ENCODE data around the gene USP9Y.

Gene USP9Y

DNA sequence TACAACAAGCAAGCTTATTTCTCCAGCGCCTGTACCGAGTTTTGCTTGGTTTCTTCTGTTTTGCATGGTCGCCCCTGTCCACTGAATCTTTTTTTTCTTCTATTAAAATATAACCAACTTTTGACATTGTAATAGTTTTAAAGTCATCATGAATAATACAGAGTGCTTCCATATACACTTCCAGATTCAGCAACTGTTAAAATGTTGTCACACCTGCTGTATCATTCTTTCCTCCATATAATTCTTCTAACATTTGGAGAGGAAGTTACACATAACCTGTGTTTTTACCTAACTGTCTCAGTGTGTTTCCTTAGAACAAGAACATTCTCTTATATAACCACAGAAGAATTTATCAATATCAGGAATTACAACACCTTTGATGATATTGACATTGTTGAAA lies 83.5 kb downstream of the USP9Y start:
- no peak for DNase-seq (ENCODE audit: low read depth in 2 of 2)

DNA sequence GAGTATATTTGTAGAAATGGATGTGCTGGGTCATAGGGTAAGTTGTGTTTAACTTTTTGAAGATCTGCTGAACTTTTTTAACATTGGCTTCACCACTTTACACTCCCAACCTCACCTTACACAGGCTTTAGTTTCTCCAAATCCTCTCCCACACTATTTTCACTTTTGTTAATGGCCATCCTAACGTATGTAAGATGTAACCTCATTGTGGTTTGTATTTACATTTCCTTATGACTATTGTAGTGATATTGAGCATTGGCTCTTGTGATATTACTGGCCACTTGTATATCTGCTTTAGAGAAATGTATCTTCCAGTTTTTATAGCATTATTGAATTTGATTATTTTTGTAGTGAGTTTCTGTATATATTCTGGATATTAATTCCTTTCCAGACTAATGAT lies 93.0 kb downstream of the USP9Y start:
- no peak for DNase-seq (ENCODE audit: low read depth in 2 of 2)

DNA sequence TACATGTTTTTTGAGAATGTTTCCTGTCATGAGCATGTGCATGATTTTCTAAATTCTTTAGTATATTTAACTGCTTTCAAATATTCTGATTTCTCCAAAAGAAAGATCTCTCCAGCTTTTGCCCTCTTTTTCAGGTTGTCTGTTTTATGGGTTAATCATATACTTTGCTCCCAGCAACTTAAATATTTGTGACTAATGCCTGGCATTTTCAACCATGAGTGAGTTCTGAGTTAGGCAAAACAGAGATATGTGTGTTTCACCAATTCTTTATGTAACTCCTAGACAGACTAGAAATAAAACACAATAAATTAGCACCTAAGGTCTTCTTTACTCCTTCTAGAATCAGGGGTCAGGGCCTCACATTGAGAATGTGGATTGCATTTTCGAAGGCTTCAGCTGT lies 107.0 kb downstream of the USP9Y start:
- no peak for DNase-seq (ENCODE audit: low read depth in 2 of 2)

DNA sequence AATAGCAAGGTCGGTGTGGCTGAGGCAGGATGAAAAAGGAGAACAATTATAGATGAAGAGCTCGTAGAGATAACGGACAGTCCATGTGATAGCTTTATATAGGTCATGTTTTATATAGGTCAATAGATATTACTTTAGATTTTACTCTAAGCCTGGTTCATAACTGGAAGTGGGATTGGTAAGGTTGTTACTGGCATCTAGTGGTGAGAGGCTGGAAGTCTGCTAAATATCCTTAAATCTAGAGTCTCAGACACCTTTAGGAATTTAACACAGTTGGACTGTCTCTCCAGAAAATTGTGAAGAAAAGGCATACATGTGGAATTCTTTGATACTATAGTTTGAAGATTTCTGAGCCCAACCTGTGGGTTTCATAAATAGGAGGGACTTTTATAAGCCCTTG lies 108.0 kb downstream of the USP9Y start:
- DNase-seq (ENCODE audit: low read depth in 2 of 2), result no peak

DNA sequence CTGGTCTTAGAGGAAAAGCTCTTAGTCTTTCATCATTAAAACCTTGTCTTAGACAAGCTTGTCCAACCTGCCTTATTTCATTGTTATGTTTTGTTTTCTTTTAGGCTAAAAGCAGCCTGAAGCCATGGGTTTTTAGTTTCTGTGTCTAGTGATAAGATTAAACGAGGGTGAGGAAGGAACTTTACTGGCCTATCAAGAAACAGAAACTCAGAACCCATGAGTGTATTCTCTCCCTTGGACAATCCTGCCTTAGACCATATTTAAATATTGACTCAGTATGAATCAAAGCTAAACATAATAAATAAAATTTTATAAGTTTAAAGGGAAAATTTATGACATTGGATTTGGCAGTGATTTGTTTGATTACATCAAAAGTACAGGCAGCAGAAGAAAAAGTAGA lies 122.4 kb downstream of the USP9Y start:
- DNase-seq (ENCODE audit: low read depth in 2 of 2), result no peak

DNA sequence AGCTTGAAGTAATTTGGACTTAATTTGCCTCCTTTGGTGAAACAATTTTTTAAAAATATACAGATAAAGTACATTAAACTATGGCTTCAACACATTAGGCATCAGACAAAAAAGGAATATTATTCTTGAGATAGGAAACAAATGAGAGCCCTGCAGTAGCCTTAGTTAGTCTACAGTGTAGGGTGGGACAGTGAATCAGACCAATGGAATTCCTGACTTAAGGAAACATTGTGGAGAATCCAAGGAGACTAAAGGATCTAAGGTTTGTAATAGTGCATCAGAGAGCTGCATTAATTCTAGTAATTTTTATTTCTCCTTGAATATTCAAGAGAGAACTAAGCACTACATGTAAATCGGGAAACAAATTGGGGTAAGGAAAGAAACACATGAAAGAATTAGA lies 125.8 kb downstream of the USP9Y start:
- DNase-seq (ENCODE audit: low read depth in 2 of 2), result no peak

DNA sequence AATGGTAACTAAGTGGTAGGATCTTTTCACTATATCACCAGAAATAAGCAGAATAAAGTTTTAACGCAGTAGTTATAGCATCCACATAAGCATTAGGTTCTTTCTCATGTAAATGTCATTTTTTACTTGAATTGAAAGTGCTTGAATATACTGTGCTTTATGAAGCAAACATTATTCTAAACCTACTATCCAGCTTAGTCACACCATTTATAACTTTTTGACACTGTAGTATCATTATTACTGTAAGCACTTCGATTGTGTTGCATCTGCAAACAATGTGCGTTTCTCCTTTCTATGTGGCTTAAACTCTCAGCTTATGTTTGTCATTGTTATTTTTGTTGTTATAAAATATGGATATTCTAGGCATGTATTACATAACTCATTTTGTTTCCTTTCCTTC lies 132.3 kb downstream of the USP9Y start:
- no peak for DNase-seq (ENCODE audit: low read depth in 2 of 2)

DNA sequence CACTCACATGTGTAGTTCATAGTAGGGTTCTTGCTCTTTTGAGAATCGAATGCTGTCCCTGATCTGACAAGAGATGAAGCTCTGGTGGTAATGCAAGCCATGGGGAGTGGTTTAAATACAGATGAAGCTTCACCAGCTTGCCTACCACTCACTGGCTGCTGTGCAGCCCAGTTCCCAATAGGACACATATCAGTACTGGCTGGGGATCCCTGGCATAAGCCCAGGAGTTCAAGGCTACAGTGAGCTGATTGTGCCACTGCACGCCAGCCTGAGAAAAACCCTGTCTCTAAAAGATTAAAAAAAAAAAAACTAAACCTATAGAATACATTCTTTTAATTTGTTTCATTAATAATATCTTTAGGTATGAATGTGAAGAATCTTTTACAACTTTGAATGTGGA lies 136.5 kb downstream of the USP9Y start:
- no peak for DNase-seq (ENCODE audit: low read depth in 2 of 2)

DNA sequence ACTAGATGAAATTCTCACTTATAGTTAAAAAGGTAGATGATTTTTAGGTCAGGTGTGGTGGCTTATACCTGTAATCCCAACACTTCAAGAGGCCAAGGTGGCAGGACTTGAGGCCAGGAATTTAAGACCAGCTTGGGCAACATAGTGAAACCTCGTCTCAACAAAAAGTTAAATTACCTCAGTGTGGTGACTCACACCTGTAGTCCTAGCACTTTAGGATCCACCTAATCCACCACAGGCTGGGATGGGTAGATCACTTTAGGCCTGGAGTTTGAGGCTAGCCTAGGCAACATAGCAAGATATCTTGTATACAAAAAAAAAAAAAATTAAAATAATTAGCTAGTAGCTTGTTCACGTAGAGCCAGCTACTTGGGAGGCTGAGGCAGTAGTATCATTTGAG lies 140.3 kb downstream of the USP9Y start:
- no peak for DNase-seq (ENCODE audit: low read depth in 2 of 2)

DNA sequence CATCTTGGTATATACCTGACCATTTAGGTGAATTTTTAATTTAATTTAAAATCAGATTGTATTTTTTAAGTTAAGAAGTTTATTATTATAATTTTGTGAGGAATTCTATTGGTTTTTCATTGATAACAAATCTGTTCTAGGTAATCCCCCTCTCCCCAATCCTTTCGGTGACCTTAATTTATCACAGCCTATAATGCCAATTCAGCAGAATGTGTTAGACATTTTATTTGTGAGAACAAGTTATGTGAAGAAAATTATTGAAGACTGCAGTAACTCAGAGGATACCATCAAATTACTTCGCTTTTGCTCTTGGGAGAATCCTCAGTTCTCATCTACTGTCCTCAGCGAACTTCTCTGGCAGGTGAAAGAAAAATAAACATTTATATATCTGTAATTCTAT lies 145.8 kb downstream of the USP9Y start:
- DNase-seq (ENCODE audit: low read depth in 2 of 2), result no peak

DNA sequence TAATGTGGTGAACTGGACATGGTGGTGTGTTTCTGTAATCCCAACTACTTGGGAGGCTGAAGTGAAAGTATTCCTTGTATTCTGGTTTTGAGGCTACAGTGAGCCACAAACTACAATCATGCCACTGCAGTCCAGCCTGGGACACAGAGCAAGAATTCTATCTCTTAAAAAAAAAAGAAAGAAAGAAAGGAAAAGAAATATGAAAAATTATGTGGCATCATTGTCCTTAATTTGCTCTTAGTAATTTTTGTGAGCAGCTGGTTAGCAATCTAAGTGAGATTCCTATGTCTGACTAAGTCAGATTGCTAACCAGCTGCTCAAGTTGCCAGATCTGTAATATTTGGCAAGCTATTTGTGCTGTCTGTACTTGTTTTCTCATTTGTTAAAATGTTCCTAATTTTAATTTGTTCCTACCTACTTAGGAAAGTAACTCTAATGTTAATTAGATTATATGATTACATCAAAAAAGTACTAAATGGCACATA lies 154.8 kb downstream of the USP9Y start:
- no peak for DNase-seq (ENCODE audit: low read depth in 2 of 2)

DNA sequence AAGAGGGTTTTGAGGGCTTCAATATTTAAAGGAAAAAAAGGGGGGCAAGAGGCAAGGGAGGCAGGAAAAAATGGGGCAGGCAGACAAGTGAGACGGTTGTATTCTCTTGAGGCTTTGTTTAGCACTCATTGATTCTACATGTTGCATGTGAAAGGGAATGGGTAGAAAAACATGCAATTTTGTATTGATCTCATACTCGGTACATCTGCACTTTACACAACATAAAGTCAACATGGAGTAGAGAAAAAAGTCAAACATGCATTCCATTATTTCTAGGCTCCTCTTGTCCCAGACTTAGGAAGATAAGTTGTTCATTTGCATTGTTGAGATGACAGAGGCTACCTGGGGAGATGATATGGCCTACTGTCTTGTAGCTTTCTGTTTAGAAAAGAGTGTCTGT lies 166.9 kb downstream of the USP9Y start:
- DNase-seq (ENCODE audit: low read depth in 2 of 2), result no peak

DNA sequence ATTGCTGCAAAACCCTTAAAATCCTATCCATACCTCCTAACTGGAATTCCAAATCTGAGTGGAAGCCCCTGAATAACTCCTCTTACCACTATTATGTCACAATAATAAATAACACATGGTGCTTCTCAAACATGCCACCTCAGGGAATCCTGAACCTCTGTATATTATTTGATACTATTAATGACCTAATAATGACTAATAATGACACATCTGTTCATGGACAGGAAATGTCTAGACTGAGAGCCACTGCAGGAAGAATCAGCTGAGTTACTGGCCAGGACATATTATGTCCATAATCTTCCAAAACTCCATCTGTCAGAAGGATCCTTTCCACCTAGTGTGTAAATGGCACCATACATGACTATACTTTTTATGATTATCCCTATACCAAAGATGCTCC lies 195.9 kb downstream of the USP9Y start:
- no peak for DNase-seq (ENCODE audit: low read depth in 2 of 2)

DNA sequence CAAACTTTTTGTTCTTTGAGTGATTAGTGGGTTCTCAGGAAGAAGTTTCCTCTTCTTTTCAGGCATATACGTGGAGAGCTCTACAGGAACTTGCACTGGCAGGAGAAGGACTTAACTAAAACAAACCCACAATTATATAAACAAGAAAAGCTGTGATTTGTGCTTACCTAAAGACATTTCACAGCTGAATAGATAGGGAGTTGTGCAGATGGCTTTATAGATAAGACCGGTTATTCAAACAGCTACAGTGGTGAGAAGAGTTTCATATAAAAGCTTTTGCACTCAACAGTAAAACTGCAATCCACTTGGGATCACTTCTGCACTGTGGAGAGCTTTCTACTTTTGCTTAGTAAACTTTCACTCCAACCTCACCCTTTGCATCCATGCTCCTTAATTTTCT lies 197.6 kb downstream of the USP9Y start:
- no peak for DNase-seq (ENCODE audit: low read depth in 2 of 2)

DNA sequence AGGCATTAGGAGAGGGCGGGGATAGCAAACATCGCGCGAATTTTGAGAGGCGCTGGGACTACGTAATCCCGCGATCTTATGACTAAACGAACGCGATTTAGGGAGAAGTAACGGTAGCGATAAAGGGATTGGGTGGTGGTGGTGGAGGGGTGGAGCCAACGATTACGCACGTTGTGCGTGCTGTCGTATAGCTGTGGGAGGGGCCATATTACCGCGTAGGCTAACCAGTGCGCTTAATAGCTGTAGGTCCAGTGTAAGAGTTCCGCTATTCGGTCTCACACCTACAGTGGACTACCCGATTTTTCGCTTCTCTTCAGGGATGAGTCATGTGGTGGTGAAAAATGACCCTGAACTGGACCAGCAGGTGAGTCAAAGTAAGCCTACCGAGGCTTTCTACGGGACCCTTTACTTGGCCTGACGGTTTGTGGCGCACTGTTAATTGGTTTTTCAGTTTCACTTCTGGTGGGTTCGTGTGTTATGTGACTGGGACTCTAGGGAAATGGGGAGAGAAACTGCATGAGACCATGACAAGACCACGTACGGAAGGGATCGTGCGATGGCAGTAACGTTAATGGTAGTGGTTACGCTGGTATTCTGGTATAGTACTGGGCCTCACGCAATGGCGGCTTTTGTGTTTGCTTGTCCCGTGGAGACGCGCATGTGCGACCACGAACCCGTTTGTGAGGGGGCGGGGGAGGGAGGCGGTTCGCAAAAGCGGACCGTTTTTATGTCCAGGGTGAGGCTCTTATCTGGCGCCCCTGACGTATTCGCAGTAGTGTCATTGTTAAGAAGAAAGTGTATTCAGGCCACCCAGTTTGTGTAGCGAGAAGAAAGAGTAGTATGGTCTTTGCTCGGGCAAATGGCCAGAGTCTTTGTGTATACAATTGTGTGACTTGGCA lies 203.8 kb downstream of the USP9Y start, which contains the start of gene DDX3Y:
TSS of gene DDX3Y (plus strand) at position 251 of the 899 bp plus-strand sequence. CDS start at position 320, 69 bp downstream.
- DNase-seq (ENCODE audit: low read depth in 2 of 2), result peak; percentile 63 to 77

DNA sequence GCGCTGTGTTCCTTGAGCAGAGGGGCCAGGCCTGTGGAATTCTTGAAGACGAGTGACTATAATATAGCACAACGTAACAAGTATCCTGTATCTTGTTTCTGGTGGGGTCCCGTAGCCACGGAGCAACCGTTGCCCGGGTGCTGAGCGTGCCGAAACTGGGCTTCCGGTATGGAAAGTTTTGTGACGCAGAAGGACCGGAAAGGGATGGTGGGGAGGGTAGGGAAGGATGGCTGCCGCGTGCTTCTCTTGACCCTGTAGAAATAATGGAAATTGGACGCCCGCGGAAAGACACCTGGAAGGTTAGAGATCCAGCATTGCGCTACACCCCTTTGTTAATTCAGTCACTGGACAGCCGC lies 204.5 kb downstream of the USP9Y start:
- DNase-seq (ENCODE audit: low read depth in 2 of 2), result peak; percentile 49 to 64

DNA sequence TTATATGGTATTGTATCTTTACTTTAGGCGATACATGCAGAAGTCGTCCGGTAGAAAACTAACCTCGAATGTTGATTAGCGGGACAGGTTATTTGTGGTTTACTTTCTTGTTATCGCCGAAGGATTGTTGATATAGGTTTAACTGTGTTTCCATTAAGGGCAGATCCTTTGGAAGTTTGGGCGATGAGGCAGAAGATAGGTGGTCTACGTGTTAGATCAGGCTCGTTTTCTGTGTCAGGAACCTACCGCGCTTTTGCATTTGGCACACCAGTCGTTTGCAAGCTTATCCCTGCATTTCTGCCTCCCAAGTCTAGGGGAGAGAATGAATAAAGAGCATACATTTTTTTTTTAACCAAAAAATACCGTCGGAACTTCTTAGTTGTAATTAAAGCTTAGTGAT lies 204.9 kb downstream of the USP9Y start:
- peak in 1 of 2 donors; percentile 3 for DNase-seq (ENCODE audit: low read depth in 2 of 2)

Data from stimulated activated CD4-positive, alpha-beta T cell treated with anti-CD3 and anti-CD28 coated beads, Interleukin-4, amount 100 ng/mL, for 48 hours (primary cell).